SK-N-MC (cell line): ENCODE data around the gene TLE6.

ENCODE experiments used
- EZH2 ChIP-seq: fragments of 200-600 bp; sonication (generic); IDR thresholded peaks from one replicate; pipeline ENCODE4 v1.6.1; 2017; ENCODE audit warnings: antibody characterized with exemption
- FOXP2 ChIP-seq: optimal IDR thresholded peaks from 2 replicates; pipeline ENCODE3; 2011; ENCODE audit warnings: mild to moderate bottlenecking, moderate library complexity; ENCODE audit not compliant: insufficient read depth; ENCODE audit errors: extremely low read length, control extremely low read depth
- POLR2AphosphoS5 ChIP-seq: IDR thresholded peaks from 2 replicates; pipeline ENCODE4 v1.6.1; 2012; ENCODE audit warnings: mild to moderate bottlenecking, low read depth, low read length, borderline replicate concordance

DNA sequence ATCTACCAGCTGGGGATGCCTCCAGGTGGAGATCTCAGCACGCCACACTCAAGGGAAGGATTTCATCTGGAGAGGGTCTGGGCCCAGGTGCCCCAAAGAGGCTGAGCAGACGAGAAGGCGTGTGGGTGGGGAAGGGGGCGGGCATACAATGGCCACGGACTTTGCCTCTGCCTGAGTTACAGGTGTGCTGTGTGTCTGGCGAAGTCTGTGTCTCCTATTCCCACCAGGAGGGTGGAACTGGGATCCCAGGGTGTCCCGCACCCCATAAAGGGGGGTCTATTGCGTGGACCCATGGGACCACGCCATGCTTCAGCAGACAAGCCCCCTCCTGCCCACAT is 48.2 kb downstream of the TLE6 start:
- no peak for TF ChIP-seq EZH2
- no peak for TF ChIP-seq POLR2AphosphoS5
- no peak for TF ChIP-seq FOXP2
